Mesothelial cell of epicardium (in vitro differentiated cells): ENCODE results near the gene DARS1. TPM values are rescaled to one million over a fixed set of nuclear protein-coding genes. Genes with fewer than 3 reads are reported as not detected.
"Not testable (repeated sequence)": the region's sequence is repeated elsewhere in the genome, so short reads cannot be mapped to it uniquely, and the experiment has no call there.

Source experiments
- DNase-seq, 2 experiments: peaks; one replicate each; pipeline ENCODE4 v3.0.0; 2021; ENCODE audit warnings: low spot score in 2 of 2; ENCODE audit not compliant: unreplicated experiment in 2 of 2
- H3K27ac Mint-ChIP-seq: 2 replicates; pipeline ENCODE4 v1.8.0; 2021; ENCODE audit warnings: mixed read lengths
- H3K27me3 Mint-ChIP-seq: 2 replicates; pipeline ENCODE4 v1.8.0; 2021; ENCODE audit warnings: low read depth, mixed read lengths
- H3K36me3 Mint-ChIP-seq: 2 replicates; pipeline ENCODE4 v1.8.0; 2021; ENCODE audit warnings: mixed read lengths
- H3K4me1 Mint-ChIP-seq: 2 replicates; pipeline ENCODE4 v1.8.0; 2021; ENCODE audit warnings: mixed read lengths
- H3K4me3 Mint-ChIP-seq: 2 replicates; pipeline ENCODE4 v1.8.0; 2021; ENCODE audit warnings: mild to moderate bottlenecking, moderate library complexity, mixed read lengths
- H3K9me3 Mint-ChIP-seq: 2 replicates; pipeline ENCODE4 v1.8.0; 2021; ENCODE audit warnings: mixed read lengths
- CTCF ChIP-seq: fragments of 200-600 bp; sonication (generic); IDR thresholded peaks from one replicate; pipeline ENCODE4 v1.5.0; 2021; ENCODE audit warnings: antibody characterized with exemption; ENCODE audit not compliant: unreplicated experiment
- total RNA-seq: library from RNA; stranded (reverse); gene quantifications from 3 replicates; pipeline ENCODE4 v1.2.1, GENCODE V29; 2021

DARS1 gene
- total RNA-seq, 1 donor from 2014 or later: 82.6 TPM

DNA sequence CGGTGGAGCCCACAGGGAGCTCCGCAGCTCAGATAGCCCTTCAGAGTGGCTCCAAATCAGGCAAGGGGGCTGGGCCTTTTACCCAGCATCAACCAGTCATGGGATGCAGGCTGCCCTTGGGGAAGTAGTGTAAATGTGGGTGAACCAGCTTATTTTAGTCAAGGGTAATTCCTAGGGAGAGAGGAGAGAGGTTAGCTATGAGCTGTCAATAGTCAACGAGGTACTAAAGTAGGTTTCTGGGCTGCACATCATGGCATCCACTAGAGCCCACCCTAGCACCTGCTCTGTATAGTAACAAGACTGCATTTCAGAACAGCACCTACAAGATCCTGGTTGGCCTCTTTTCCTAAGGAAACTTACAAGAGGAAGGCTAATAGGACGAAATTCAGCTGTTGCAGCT lies 99.7 kb downstream of the DARS1 start:
- Mint-ChIP-seq H3K4me3 (no peak overlapping the region), H3K27ac (no peak overlapping the region), H3K9me3 (peaks cover 5% of the 10 kb centered on the region), H3K4me1 (no peaks in the 10 kb centered on the region), H3K36me3 (no peaks in the 10 kb centered on the region), H3K27me3 (peaks cover 6% of the 10 kb centered on the region)
- DNase-seq: no peak
- TF ChIP-seq CTCF: no peak

- H3K27ac Mint-ChIP-seq: no peak overlapping the region
- no peak for TF ChIP-seq CTCF
- no peak overlapping the region for H3K4me3 Mint-ChIP-seq
Measured at GRCh38 chr2:135882415-135882814, 103.0 kb downstream of the DARS1 start.

GRCh38 chr2:135876770-135877169 lies 108.7 kb downstream of the DARS1 start:
- H3K27ac Mint-ChIP-seq: peak overlapping the region; percentile 91
- H3K9me3 Mint-ChIP-seq, H3K36me3 Mint-ChIP-seq, DNase-seq, H3K27me3 Mint-ChIP-seq: not testable (repeated sequence)
- peaks cover 23% of the 10 kb centered on the region for H3K4me1 Mint-ChIP-seq
- peak overlapping the region; percentile 76 for H3K4me3 Mint-ChIP-seq

More at GRCh38 chr2:135882415-135882814, 103.0 kb downstream of the DARS1 start:
- H3K9me3 Mint-ChIP-seq: peaks cover 6% of the 10 kb centered on the region
- H3K27me3 Mint-ChIP-seq: peaks cover 6% of the 10 kb centered on the region
- no peaks in the 10 kb centered on the region for H3K36me3 Mint-ChIP-seq
- H3K4me1 Mint-ChIP-seq: no peaks in the 10 kb centered on the region
- no peak for DNase-seq

DNA sequence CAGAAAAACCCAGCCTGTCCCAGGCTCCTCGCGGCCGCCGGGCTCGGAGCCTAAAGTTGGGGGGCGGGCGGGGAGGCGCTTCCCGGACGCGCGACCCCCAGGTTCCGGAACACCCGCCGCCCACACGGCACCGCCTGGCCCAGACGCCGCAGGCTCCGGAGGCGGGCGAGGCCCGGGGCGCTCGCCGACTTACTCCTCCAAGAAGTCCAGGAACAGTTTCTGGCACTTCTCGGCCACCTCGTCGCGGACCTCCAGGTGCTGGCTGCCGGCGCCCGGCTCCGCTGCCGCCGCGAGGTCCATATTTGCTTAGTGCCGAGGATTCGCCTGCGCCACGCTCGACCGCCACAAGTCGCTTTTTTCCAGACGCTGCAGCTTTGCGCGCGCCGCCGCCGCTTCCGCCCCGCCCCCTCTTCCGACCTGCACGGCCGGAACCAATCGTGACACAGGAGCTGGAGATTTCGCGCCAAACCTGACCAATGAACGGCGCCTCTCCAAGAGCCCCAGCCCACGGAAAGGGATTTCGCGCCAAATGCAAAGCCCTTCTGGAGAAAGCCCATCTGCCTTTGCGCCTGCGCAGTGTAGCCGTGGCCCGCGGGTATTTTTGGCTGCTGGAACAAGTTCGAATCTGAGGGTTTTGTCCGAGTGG lies 109.2 kb downstream of the DARS1 start, which contains the start of gene MCM6:
MCM6 (minus strand) TSS at position 378 of the 646 bp plus-strand sequence; CDS start at position 300, 78 bp downstream.
- H3K27ac Mint-ChIP-seq: peak within 1 kb of the TSS; percentile 91
- peaks cover 6% of the 10 kb centered on the region for H3K36me3 Mint-ChIP-seq
- TF ChIP-seq CTCF: peak; percentile 33
- peaks cover 6% of the 10 kb centered on the region for H3K9me3 Mint-ChIP-seq
- peaks cover 23% of the 10 kb centered on the region for H3K4me1 Mint-ChIP-seq
- peak; percentile 93 to 96 for DNase-seq
- no peaks in the 10 kb centered on the region for H3K27me3 Mint-ChIP-seq
- peak within 1 kb of the TSS; percentile 76 for H3K4me3 Mint-ChIP-seq

DNA sequence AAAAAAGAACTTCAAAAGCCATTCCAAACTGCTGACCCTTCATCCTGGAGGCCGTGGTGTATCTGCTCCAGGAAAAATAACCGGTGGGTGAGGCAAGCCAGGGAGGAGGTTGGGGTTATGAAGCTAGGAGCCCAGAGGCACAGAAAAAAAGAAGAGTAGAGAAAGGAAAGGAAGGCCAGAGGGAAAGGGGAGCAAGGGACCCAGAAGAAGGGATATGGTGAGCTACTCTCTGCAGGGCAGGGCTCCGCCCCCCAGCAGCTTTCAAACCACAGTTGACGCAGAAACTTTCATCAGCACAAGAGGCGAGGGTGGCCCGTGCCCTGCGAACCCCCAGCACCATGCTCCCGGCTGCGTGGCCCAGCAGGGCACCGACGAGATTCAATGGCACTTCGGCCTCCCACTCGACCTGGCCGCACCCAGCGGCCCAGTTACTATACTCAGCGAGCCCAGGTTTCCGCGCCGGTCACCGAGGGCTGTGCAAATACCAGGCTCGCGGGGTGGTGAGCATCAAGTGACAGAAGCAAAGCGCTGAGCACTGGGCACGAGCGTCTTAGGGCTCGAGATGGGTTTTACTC lies 109.8 kb downstream of the DARS1 start:
- Mint-ChIP-seq H3K4me1 (peaks cover 23% of the 10 kb centered on the region), H3K27me3 (no peaks in the 10 kb centered on the region), H3K27ac (peak overlapping the region; percentile 84), H3K36me3 (peaks cover 6% of the 10 kb centered on the region), H3K9me3 (peaks cover 6% of the 10 kb centered on the region), H3K4me3 (peak overlapping the region; percentile 76)
- DNase-seq: peak; percentile 29 to 52
- TF ChIP-seq CTCF: no peak

DNA sequence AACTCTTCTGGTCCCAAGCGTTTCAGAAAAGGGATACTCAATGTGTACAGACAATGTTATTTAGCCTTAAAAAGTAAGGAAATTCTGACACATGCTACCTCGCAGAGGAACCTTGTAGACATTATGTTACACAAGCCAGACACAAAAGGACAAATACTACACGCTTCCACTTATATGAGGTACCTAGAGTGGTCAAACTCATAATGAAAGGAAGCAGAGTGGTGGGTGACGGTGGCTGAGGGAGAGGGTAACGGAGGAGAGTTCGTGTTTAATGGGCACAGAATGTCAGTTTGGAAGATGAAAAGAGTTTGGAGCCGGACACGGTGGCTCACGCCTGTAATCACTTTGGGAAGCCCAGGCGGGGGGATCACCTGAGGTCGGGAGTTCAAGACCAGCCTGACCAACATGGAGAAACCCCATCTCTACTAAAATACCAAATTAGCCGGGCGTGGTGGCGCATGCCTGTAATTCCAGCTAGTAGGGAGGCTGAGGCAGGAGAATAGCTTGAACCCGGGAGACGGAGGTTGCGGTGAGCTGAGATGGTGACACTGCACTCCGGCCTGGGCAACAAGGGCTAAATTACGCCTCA lies 110.6 kb downstream of the DARS1 start:
- Mint-ChIP-seq H3K27ac (no peak overlapping the region), H3K27me3 (no peaks in the 10 kb centered on the region), H3K4me3 (peak overlapping the region; percentile 76), H3K9me3 (peaks cover 6% of the 10 kb centered on the region), H3K36me3 (peaks cover 6% of the 10 kb centered on the region), H3K4me1 (peaks cover 23% of the 10 kb centered on the region)
- TF ChIP-seq CTCF: no peak
- DNase-seq: no peak
